Limb (tissue), 2 donors: ENCODE results near the gene TGM3.

Source experiments
- DNase-seq, 2 donors: peaks; one replicate each; pipeline ENCODE4 v3.0.0-alpha.2; 2016; ENCODE audit errors: extremely low spot score in 2 of 2

TGM3 gene

GRCh38 chr20:2307136-2307535 lies 11.3 kb downstream of the TGM3 start:
- no peak for DNase-seq

GRCh38 chr20:2311329-2311728 lies 15.5 kb downstream of the TGM3 start:
- no peak for DNase-seq

- no peak for DNase-seq
These were observed 17.1 kb downstream of the TGM3 start for GRCh38 chr20:2312876-2313275.

DNA sequence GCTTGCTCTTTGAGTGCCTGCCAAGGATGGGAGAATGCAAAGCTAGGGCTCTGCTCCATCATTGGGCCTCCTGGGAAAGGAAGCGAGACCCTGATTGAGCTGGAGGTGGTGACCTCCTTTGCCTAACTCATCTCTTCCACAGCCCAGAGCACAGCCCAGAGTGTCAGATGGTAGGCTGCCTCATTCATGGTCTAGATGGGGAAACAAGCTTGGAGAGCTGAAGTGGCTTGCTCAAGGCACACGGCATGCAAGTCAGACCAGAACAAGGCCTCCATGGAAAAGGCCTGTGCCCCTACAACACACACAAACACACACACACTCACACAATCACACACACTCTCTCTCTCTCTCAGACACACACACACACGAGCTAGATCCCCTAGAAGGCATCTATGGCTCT lies 17.5 kb downstream of the TGM3 start:
- DNase-seq = no peak

DNA sequence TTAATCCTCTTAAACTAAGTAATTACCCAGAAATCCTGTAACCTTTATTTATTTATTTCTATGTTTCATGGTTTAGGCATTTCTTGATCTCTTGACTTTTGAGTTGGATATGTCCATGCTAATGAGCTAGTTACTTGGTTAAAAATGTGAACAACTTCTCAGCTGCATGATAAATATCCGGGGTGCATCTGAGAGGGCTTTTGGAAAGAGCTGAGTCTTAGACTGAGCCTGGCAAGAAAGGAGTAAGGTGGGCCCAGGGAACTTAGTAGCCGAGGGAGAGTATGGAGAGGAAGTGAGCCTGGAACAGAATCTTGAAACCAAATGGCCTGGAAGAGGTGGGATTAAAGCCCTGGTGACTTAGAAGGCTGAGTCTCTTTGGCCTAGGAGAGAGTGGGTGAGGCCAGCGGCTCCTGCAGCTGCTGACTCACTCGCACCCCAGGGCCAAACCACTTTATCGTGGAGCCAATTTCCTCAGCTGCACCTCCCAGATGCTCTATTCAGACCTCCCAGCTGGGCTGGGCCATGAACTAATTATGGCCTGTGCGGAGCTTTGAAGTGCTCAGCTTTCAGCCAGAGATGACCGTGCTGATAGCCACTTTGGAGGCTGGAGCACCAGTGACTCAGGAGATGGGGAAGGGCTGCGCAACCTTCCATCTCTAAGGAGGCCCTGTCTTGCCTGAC lies 19.1 kb downstream of the TGM3 start:
- DNase-seq = no peak

DNA sequence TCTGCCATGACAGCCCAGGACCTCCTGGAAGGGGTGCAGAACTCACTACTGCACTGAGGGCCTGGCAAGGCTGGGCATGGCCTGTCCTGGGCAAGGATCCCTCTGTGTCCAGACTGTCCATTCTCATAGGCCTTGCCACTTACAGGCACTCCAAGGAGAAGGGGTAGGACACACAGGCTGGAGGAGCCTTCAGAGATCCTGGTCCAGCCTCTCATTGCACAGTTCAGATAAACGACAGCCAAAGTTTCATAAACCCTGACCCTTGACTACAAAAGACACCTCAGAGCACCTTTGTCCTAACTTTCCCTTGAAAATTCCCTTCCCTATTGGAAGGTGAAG lies 19.6 kb downstream of the TGM3 start:
- DNase-seq = no peak

DNA sequence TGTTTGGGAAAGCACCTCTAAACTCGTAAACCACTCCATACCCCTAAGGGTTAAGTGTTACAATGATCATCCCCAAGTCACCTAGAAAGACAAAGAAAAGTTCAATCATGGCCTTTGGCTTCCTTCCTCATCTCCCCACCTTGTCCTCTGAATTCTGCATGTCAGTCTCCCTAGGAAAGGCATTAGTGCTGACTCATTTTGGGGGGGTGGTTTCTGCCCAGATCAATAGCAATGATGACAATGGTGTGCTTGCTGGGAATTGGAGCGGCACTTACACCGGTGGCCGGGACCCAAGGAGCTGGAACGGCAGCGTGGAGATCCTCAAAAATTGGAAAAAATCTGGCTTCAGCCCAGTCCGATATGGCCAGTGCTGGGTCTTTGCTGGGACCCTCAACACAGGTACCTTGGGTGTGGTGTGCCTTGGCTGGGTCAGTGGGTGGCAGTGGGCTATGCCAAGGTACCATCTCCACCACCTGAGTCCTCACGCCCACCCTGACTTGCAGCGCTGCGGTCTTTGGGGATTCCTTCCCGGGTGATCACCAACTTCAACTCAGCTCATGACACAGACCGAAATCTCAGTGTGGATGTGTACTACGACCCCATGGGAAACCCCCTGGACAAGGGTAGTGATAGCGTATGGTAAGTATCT lies 21.2 kb downstream of the TGM3 start:
- DNase-seq = no peak

DNA sequence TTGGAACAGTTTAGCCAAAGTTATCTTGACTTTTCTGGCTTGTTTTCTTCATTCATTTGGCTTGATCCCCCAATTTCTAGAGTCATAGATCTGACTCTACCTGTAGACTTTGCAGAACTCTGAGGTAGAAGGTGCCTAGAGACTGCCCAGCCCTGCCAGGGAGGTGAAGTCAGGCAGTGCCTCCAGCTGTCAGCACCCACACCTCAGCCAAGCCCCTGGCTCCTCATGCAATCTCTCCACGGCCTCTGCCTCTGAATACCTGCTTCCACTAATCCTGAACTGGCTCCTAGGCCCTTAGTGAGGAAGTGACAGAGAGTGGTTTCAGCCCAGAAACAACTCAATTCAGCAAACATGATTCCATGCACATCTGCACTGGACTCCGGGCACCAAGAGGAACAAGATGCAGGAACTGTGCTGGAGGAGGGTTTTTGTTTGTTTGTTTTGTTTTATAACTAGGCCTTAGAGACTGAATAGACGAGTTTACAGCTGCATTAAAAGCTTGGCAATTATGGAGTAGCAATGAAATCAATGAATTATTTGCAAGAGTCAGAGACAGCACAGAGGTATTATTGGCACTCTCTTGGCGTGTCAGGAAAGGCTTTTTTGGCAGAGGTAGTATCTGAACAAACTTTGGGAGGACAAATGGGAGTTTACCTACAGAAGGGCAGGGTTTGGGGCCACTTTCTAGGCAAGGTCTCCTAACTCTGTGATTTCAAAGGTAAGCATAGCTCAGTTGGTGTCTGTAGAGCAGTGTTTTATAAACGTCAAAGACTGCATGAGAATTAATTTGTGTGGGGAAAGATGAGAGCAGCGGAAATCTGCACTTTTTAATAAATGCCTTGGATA lies 25.2 kb downstream of the TGM3 start:
- DNase-seq = no peak

GRCh38 chr20:2323051-2323450 lies 27.2 kb downstream of the TGM3 start:
- no peak for DNase-seq

DNA sequence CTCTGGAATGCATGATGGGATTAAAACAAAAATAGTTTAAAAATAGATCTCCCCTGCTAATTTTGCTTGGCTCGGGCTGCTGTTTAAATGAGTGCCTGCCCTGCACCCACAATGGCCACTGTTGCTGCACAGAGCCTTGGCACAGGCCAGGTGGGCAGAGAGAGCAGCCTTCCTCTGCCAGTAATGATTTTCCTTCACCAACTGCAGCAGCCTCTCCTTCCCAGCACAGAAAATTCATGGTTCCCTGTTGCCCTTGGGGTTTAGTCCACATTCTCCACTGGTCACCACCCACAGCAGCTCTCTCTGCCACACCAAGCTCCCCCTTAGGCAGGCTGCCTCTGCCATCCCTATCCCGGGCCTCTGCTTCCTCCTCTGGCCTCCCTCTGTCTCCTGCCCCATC lies 30.2 kb downstream of the TGM3 start:
- DNase-seq = no peak

GRCh38 chr20:2327620-2328555 lies 32.1 kb downstream of the TGM3 start:
- no peak for DNase-seq

DNA sequence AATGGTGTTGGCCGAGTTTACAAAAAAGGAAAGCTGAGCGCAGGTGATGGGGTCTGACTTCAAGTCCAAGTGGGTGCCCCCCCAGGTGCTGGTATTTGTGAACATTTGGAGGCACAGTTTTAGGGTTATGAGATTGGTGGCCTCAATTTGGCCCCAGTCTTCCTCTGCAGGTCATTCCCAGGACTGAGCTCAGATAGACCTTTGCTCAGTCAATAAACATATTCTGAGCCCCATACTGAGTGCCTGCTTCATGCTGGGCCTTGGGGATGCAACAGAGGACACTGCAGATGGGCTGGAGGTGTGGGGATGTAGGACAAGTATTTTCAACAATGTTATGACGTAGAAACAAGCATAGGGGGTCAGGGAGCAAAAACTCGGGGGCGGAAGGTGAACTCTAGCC lies 33.5 kb downstream of the TGM3 start:
- no peak for DNase-seq

DNA sequence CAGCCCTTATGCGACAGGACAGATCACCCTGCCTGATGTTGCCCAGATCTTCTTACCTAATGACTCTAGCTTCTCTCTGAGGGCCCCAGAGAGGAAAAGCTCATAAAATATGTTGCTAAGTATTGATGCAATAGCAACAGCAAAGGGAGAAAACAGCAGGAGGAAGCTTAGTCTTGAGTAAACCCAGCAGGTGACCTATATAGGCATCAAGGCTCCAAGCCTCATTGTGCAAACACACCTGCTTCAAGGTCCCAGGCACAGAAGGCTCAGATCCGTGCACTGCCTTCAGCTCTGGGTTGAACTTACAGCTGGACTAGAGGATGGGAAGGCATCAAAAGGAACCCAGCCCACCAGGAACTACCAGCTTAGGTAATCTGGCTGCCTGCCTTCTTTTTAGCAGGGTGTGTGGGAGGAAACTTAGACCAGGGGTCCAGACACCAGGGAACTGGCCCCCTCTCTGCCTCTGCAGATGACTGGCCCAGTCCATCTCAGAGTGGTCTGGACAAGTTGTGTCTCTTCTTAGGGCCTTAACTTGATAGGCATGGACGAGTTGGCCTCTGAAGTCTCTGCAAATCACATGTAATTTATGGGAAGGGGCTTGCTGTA lies 34.4 kb downstream of the TGM3 start:
- DNase-seq = no peak

DNA sequence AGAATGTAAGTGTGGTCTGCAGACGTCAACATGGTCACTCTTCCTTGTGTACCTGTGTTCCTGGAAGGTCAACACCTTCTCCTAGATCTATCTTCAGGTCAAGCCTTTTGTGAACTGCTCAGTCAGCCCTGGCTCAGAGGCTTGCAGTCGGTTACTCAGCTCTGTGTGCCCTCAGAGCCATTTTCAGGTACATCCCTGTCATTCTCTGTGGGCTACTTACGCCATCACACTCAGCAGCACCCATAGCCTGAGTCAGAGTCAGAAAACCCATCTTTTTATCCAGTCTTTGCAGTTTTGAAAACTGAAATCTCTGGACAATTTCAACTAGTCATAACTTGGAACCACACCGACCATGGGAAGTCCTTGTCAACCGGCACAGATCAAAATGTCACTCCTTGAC lies 35.3 kb downstream of the TGM3 start:
- DNase-seq = no peak

DNA sequence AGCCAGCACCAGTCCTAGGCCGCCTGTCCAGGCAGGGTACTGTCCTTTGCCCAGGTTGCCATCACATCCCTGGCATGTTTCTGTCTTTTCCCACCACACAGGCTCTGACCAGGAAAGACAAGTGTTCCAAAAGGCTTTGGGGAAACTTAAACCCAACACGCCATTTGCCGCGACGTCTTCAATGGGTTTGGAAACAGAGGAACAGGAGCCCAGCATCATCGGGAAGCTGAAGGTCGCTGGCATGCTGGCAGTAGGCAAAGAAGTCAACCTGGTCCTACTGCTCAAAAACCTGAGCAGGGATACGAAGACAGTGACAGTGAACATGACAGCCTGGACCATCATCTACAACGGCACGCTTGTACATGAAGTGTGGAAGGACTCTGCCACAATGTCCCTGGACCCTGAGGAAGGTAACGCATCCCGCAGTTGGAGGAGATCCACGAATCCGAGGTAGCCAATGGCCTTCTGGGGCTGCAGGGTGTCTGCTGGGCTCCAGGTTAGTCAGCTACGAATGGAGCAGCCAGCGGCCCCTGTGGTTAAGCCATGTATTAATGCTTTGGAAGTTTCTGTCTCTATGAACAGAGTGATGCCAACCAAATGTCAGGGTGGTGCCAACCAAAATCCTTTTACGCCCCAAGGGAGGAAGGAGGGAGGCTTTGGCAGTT lies 36.2 kb downstream of the TGM3 start:
- peak in 1 of 2 donors; percentile 11 for DNase-seq

GRCh38 chr20:2332711-2333110 lies 36.9 kb downstream of the TGM3 start:
- peak in 1 of 2 donors; percentile 7 for DNase-seq

DNA sequence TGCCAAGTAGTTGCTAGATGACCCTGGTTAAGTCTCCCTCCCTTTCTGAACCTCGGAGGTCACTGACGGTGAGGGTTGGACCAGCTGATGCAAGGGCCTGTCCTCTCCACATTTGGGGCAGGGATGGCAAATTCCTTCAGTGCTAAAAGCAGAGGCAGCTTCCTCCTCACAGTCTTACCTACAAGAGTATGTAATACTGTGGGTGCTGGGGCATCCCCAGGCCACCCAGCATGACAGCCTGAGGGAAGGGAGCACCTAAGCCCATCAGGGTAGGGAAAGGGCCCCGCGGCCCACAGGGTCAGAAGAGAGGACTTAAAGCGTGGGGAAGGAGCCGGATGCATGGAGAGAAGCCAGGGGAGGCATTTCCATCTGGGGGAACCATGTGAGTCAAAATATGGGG lies 38.0 kb downstream of the TGM3 start:
- no peak for DNase-seq

DNA sequence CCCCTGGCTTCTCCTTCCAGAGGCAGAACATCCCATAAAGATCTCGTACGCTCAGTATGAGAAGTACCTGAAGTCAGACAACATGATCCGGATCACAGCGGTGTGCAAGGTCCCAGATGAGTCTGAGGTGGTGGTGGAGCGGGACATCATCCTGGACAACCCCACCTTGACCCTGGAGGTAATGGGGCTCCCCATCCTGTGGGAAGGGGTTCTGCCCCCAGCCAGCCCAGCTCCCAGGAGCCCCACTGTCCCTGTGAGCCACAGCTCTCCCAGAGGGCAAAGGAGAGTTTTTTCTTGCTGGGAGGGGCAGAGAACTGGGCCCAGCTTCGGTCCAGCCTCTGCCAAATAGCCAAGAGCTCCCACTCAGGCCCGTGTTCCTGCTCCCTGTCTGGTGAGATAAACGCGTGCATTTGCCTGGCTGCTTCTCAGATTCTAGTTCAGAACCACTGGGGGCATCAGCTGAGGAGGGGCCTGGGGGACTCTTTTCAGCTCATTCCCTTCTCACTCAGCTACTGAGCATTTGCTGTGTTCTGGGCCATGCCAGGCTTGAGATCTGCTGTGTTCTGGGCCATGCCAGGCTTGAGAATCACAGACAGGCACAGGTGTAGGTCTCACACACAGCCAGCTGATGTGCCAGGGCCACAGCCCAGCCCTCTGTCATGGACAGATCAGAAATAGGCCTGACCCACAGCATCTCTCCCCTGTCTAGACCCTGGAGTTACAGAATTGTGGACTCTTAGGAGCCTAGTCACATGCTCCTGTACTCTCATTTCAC lies 39.5 kb downstream of the TGM3 start:
- DNase-seq = no peak

DNA sequence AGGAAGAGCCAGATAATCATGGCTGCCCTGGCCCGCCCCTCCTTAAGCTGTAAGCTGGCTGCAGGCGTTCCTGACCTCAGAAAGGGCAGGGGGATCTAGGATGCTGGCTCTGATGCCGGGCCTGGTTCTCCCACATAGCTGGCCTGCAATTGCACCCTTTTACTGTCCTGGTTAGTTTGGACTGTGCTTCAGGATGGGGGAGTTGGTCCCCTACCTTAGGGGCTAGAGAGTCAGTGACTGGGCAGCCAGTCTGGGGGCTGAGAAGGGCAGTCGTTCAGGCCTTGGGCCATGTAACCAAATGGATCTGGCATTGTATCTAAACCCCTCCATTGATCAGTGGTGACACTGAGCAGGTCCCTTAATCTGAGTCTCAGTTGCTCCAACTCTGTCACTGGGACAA lies 40.7 kb downstream of the TGM3 start:
- no peak for DNase-seq

- DNase-seq = no peak
These were observed 41.3 kb downstream of the TGM3 start for GRCh38 chr20:2337142-2337541.
